ENCODE results near the gene ACAP2.
A peak's percentile ranks its signal among the peaks of the same experiment; 100 is the strongest.

The ACAP2 gene

DNA sequence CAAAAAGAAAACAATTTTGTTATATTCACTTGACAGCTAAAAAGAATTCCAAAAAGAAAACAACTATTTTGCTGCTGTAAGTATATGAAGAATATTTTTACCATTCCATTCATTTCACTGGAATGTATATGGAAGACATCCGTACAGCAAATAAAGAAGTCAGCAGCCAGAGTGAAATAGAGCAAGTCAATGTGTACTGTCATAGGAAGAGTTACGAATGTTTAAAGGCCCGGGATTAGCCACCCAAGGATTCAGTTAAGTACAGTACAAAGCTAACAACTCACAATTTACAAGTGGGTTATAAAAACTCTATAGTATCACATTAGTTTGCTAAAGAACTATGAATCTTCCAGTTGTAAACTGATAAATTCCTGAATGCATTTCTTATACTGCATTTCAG, 157.4 kb downstream of the ACAP2 start:
- DNase-seq: no peak

- DNase-seq: no peak
Measured at GRCh38 chr3:195284842-195285241, 158.0 kb downstream of the ACAP2 start.

- DNase-seq: no peak
Measured at GRCh38 chr3:195282961-195283360, 159.9 kb downstream of the ACAP2 start.

DNA sequence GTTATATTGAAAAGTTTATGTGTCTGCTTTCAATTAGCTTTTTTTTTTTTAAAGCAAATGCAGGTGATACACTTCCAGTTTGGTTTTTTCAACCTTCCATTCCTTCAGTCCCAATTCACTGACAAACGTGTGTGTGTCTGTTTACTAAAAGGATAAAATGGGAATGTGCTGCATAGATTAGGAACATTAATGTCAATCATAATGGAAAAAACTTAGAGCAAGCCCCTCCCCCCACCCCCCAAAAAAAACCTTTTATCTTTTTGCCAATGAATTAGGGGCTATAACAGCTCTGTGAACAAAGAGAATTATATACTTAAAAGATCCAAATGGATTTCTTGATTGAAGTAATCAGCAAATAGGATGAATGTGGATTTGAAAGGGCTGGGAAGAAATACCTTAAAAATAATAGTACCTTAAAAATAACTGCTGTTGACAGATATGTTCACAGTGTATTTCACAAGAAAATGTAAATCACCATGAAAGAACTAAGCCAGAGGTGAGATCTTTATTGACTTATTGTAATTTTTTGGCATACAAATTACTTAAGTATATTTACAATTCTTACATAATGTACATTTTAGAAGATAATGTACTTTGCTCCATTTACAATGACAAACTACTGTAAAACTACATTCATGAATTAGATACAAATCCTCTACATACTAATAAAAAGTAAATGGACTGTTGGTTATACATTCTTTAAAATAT, 168.4 kb downstream of the ACAP2 start:
- no peak for DNase-seq

DNA sequence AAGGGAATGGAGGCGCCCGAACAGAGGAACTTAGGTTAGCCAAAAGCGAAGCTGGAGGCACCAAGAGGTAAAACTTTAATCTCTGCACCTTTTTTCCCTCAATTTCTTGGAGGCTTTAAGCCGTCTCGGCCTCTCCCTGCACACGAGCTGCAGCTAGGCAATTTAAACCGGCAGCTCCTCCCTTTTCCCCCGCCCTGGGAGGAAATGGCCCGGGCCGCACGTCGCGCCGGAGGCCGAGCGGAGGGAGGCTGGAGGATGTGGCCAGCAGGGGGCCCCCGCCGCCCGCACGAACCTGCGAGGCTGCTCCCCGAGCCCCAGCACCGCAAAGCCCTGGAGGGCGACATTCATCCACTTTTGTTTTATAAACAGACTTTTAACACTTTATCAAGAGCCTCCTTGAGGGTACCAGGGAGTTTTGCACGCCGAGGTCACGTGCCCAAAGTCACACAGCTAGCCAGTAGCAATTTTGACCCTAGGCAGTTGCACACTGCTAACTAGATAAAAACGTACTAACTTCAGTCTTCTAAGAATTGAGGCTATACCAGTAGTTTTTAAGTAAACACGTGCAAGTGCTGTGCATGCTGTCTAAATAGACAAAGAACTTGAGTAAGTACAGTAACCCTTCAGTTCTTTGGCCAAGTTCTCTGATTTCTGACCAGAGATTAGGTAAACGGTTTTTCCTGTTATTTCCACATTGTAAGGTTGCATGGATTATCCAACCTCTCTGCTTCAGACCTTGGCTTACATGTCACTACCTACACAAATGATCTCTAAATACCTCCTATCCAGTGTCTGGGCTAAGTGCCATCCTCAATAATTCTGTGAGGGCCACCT, 171.2 kb downstream of the ACAP2 start:
- peak; percentile 85 for DNase-seq

GRCh38 chr3:195270817-195271409, 171.9 kb downstream of the ACAP2 start, which contains the start of gene XXYLT1:
TSS of gene XXYLT1 (minus strand) at chr3:195271159. CDS start at chr3:195271058, 101 bp downstream.
- DNase-seq: peak; percentile 88

GRCh38 chr3:195270079-195270816, 172.6 kb downstream of the ACAP2 start:
- no peak for DNase-seq

- no peak for DNase-seq
Measured at GRCh38 chr3:195269375-195270078, 173.3 kb downstream of the ACAP2 start.

DNA sequence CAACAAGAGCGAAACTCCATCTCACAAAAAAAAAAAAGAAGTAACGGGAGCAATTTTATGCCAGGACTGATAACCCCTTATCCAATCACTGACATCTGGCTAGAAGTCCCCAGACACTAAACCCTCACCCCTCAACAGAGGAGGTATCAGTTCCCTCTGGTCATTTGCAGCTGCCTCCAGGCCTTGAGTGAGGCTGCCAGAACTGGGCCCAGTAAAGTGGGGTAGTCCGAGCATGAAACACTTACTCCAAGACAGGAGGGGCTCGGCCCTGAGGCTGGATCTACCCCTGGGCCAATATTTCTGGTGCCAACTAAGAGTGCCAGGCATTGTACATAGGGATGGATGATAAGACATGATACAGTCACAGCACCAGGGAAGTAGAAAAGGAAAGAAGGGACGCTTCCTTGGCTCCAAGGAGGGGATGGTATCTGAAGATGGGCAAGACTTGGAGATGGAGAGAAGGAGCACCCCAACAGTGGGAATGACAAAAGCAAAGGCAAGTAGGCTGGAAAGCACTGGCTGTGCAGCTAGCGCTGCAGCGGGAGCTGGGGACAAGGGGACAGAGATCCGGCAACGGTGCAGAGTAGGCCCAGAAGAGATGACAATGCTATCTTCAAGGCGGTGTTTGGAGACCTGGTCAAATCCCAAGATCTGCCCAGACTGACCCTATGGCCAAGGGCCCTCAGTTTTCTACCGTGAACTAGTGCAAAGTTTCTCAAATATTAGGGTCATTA, 174.1 kb downstream of the ACAP2 start:
- DNase-seq: no peak

DNA sequence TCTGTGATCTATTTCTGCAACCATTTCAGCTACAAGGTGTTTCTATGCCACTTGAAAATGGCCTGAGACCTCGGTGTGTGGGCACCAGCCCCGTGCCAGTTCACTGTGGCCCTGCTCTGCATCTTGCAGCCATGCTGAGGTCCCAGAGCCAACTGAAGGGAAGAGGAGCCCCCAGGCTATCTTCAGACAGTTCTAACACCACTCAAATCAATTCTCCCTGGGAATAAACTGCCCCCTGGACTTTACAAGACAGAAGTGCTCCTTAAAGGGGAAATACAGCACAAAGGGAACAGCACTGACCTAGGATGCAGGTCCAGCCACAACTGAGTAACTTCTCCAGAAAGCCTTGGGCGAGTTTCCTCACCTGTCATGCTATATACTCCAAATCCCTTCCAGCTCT, 175.7 kb downstream of the ACAP2 start:
- DNase-seq: no peak

DNA sequence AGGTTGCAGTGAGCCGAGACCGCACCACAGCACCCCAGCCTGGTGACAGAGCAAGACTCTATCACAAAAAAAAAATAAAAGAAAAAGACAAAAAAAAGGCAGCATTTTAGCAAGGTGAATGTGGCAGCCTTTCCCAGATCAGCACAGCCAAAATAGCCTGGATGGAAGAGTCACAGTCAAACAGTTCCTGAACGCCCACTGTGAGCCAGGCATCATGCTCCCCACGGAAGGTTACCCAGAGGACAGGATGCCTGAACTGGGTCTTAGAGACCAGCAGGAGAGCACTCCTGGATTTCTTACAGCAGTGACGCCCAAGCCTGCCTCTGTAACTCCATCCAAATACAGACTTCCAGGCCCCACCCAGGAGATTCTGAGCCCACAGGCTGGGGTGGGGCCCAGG, 176.4 kb downstream of the ACAP2 start:
- DNase-seq: no peak

DNA sequence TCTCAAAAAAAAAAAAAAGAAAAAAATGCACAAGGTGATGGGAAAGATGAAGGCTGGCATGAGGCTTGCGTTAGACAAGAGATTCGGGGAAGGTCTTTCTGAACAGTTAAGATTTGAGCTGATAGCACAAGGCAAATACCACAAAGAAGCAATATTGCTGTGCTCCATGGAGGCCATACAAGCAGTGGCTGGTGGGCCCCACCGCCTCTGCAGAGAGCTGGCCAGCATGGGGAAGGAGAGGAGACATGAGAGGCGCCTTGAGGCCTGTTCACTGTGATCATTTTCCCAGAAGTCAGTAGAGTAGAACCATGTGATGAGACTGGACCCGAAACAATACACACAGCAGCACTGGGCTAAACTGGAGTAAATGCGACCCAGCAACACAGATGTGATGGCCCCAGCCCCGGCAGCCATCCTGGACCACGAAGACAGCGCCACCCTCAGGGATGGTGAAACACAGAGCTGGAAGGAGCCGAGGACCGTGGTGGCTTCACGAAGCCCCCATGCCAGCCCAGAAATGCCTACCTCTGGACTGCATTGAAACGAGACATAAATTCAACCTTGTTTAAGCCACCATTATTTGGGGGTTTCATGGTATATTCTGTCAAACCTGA, 177.3 kb downstream of the ACAP2 start:
- no peak for DNase-seq

- DNase-seq: no peak
Measured at GRCh38 chr3:195263925-195264600, 178.8 kb downstream of the ACAP2 start.

- no peak for DNase-seq
Measured at GRCh38 chr3:195263193-195263924, 179.5 kb downstream of the ACAP2 start.

GRCh38 chr3:195261925-195262324, 180.9 kb downstream of the ACAP2 start:
- no peak for DNase-seq

- DNase-seq: peak; percentile 41
Measured at GRCh38 chr3:195260280-195260905, 182.4 kb downstream of the ACAP2 start.

DNA sequence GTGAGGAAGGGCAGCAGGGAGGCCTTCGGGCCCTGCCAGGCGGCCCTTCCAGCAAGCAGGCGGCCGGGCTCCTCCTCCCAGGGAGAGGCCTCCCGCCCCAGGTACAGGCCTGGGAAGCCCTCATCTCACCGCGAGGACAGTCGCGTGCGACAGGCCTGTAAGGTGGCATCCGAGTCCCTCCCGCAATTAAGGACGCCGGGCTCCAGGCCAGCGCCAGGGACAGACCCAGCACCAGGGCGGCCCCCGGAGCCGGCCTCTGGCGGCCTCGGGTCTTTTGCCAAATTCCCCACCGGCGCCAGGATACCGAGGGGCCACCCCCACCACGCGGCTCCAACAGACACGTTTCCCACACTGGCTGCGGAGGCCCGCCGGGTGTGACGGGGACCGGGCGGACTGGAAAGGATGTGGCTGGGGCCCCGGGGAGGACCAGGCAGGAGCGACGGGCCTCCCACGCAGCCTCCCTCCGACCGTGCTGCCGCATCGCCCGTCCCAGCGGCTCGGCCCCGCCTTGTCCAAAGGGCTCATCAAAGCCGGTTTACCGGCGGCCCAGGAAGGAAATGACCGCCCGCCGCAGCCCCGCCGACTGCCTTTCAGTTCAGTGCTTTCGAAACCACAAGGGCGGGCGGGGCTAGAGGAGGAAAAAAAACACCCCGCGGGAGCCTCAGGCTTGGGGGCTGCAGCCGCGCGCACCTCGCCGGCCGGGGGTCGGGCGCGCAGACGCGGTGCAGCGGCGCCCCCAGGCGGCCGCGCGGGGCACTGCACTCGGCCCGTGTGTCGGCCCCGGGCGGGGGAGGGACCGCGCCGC, 183.1 kb downstream of the ACAP2 start:
- DNase-seq: peak; percentile 89

DNA sequence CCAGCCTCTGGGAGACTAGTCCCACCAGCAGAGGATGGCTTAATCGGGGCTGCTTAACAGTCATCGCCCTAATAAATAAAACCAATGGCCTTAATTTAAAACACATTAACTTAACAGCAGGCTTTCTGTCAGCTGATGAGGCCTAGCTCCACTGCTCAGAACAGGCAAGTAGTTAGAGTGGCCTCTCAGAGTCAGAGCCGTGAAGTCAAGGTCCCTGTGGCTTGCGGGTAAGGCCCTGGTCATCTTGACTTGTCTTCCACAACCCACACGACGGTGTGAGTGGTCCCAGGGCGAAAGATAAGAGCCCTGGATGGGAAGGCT, 183.7 kb downstream of the ACAP2 start:
- no peak for DNase-seq
